GM18909 (cell line): ENCODE results near the gene BATF2.
A peak's percentile ranks its signal among the peaks of the same experiment; 100 is the strongest.
"Not testable (repeated sequence)": the region's sequence is repeated elsewhere in the genome, so short reads cannot be mapped to it uniquely, and the experiment has no call there.

Source experiments
- ATAC-seq: cut with Tn5 transposase; IDR thresholded peaks from one replicate; pipeline ENCODE4 v1.9.1; 2021; ENCODE audit warnings: mild to moderate bottlenecking; ENCODE audit not compliant: unreplicated experiment, poor library complexity

BATF2 gene

GRCh38 chr11:64996710-64997380 lies at the start of gene BATF2:
BATF2 (minus strand) TSS chr11:64996971; CDS start chr11:64996914, 57 bp downstream.
- ATAC-seq: no peak

GRCh38 chr11:65045728-65046127 lies 49.0 kb upstream of the BATF2 start:
- no peak for ATAC-seq

GRCh38 chr11:65045061-65045460 lies 48.3 kb upstream of the BATF2 start:
- ATAC-seq: no peak

- ATAC-seq: no peak
These were observed 47.2 kb upstream of the BATF2 start for GRCh38 chr11:65043881-65044501.

GRCh38 chr11:65042891-65043290 lies 46.1 kb upstream of the BATF2 start:
- ATAC-seq: no peak

- ATAC-seq: peak; percentile 88
These were observed 44.3 kb upstream of the BATF2 start, which contains the start of gene SAC3D1 for GRCh38 chr11:65040847-65041622. SAC3D1 (plus strand) TSS chr11:65041210; CDS start chr11:65041293, 83 bp downstream.

GRCh38 chr11:65040520-65040846 lies 43.7 kb upstream of the BATF2 start:
- no peak for ATAC-seq

- no peak for ATAC-seq
These were observed 40.2 kb upstream of the BATF2 start for GRCh38 chr11:65036931-65037330.

- no peak for ATAC-seq
These were observed 38.8 kb upstream of the BATF2 start for GRCh38 chr11:65035579-65035978.

GRCh38 chr11:65034423-65034822 lies 37.7 kb upstream of the BATF2 start:
- ATAC-seq: no peak

GRCh38 chr11:65032216-65032615 lies 35.4 kb upstream of the BATF2 start:
- ATAC-seq: no peak

- ATAC-seq: peak; percentile 89
These were observed 30.7 kb upstream of the BATF2 start, which contains the start of gene SNX15 for GRCh38 chr11:65027213-65028067. SNX15 (plus strand) TSS chr11:65027439; CDS start chr11:65027538, 99 bp downstream.

GRCh38 chr11:65026810-65027209 lies 30.0 kb upstream of the BATF2 start:
- no peak for ATAC-seq

GRCh38 chr11:65023502-65023901 lies 26.7 kb upstream of the BATF2 start:
- not testable (repeated sequence) for ATAC-seq

GRCh38 chr11:65021509-65021908 lies 24.7 kb upstream of the BATF2 start:
- no peak for ATAC-seq

GRCh38 chr11:65021003-65021402 lies 24.2 kb upstream of the BATF2 start:
- ATAC-seq: no peak

GRCh38 chr11:65019824-65020223 lies 23.1 kb upstream of the BATF2 start:
- ATAC-seq: no peak

GRCh38 chr11:65017937-65018336 lies 21.2 kb upstream of the BATF2 start:
- ATAC-seq: no peak

- no peak for ATAC-seq
These were observed 19.9 kb upstream of the BATF2 start for GRCh38 chr11:65016705-65017104.

- ATAC-seq: no peak
These were observed 18.0 kb upstream of the BATF2 start for GRCh38 chr11:65014726-65015227.
